CD14-positive monocyte (primary cell): Measurements from ENCODE around the gene PTPRN2. TPM values are rescaled to one million over a fixed set of nuclear protein-coding genes. Genes with fewer than 3 reads are reported as not detected.

ENCODE experiments used
- DNase-seq, 3 donors: peaks; one replicate each; pipeline ENCODE4 v3.0.0-alpha.2; 2011 to 2022
- H2AFZ ChIP-seq: 2 replicates; pipeline ENCODE4 v1.6.0; 2012; ENCODE audit warnings: mild to moderate bottlenecking, low read depth, low read length, inconsistent platforms; ENCODE audit not compliant: insufficient read depth, poor library complexity, severe bottlenecking
- H3K27ac ChIP-seq, 2 donors: 1 replicate in 1 of 2; 2 replicates in 1 of 2; pipeline ENCODE4 v1.5.1; 2012 to 2013; ENCODE audit warnings: low read length in 2 of 2, control low read depth in 1 of 2, inconsistent platforms in 1 of 2, low read depth in 1 of 2, mild to moderate bottlenecking in 1 of 2
- H3K27me3 ChIP-seq, 2 donors: one replicate each; pipeline versions ENCODE4 v1.6.0 to v1.6.1; 2011 to 2013; ENCODE audit warnings: low read length in 2 of 2; ENCODE audit not compliant: control insufficient read depth in 2 of 2, insufficient read depth in 2 of 2
- H3K36me3 ChIP-seq, 2 donors: replicated peaks in 1 of 2; 1 replicate in 1 of 2; 2 replicates in 1 of 2; pipeline versions ENCODE4 v1.5.1 to v1.6.1; 2012 to 2013; ENCODE audit warnings: low read length in 2 of 2, control low read depth in 1 of 2, inconsistent platforms in 1 of 2, mild to moderate bottlenecking in 1 of 2; ENCODE audit not compliant: insufficient read depth in 2 of 2, control insufficient read depth in 1 of 2
- H3K4me1 ChIP-seq, 2 donors: 1 replicate in 1 of 2; 2 replicates in 1 of 2; pipeline versions ENCODE4 v1.5.1 to v1.6.1; 2012 to 2013; ENCODE audit warnings: low read length in 2 of 2, control low read depth in 1 of 2, inconsistent platforms in 1 of 2, mild to moderate bottlenecking in 1 of 2, moderate library complexity in 1 of 2; ENCODE audit not compliant: insufficient read depth in 2 of 2, control insufficient read depth in 1 of 2
- H3K4me2 ChIP-seq: replicated peaks from 2 replicates; pipeline ENCODE3; 2012; ENCODE audit warnings: low read length, moderate library complexity, mild to moderate bottlenecking; ENCODE audit not compliant: poor library complexity, severe bottlenecking; ENCODE audit errors: extremely low read depth
- H3K4me3 ChIP-seq, 3 experiments: fragments of 200-600 bp in 1 of 3; sonication (generic) in 1 of 3; replicated peaks in 1 of 3; 1 replicate in 2 of 3; 2 replicates in 1 of 3; pipeline ENCODE4 v1.5.1; 2011 to 2013; ENCODE audit warnings: low read length in 3 of 3, mild to moderate bottlenecking in 3 of 3, control low read depth in 2 of 3, low read depth in 2 of 3, inconsistent platforms in 1 of 3, moderate library complexity in 1 of 3
- H3K79me2 ChIP-seq: 2 replicates; pipeline ENCODE4 v1.6.0; 2012; ENCODE audit warnings: mild to moderate bottlenecking, control low read depth, inconsistent platforms, low read length, moderate library complexity; ENCODE audit not compliant: insufficient read depth
- H3K9ac ChIP-seq: 2 replicates; pipeline ENCODE4 v1.6.0; 2017; ENCODE audit warnings: low read length, mild to moderate bottlenecking; ENCODE audit not compliant: insufficient read depth, poor library complexity, severe bottlenecking
- H3K9me3 ChIP-seq, 2 donors: replicated peaks in 1 of 2; 1 replicate in 1 of 2; 2 replicates in 1 of 2; pipeline versions ENCODE4 v1.5.1 to v1.6.1; 2012 to 2013; ENCODE audit warnings: low read length in 2 of 2, control low read depth in 1 of 2; ENCODE audit not compliant: control insufficient read depth in 1 of 2, insufficient read depth in 1 of 2
- H4K20me1 ChIP-seq: 2 replicates; pipeline ENCODE4 v1.6.0; 2012; ENCODE audit warnings: mild to moderate bottlenecking, low read length, control low read depth, moderate library complexity; ENCODE audit not compliant: insufficient read depth
- H3K27ac Mint-ChIP-seq, 7 donors: one replicate each; pipeline ENCODE4 v1.8.0; 2020; ENCODE audit warnings: mild to moderate bottlenecking in 7 of 7, mixed read lengths in 7 of 7, moderate library complexity in 6 of 7, inconsistent platforms in 2 of 7
- H3K27me3 Mint-ChIP-seq, 3 donors: one replicate each; pipeline ENCODE4 v1.8.0; 2021 to 2022; ENCODE audit warnings: low read depth in 3 of 3, mild to moderate bottlenecking in 3 of 3, mixed read lengths in 3 of 3, moderate library complexity in 3 of 3, inconsistent platforms in 1 of 3
- H3K36me3 Mint-ChIP-seq, 2 donors: one replicate each; pipeline ENCODE4 v1.8.0; 2020; ENCODE audit warnings: mixed read lengths in 2 of 2, inconsistent platforms in 1 of 2, mild to moderate bottlenecking in 1 of 2
- H3K4me1 Mint-ChIP-seq: one replicate; pipeline ENCODE4 v1.8.0; 2020; ENCODE audit warnings: mild to moderate bottlenecking, mixed read lengths
- H3K4me3 Mint-ChIP-seq, 2 donors: one replicate each; pipeline ENCODE4 v1.8.0; 2020; ENCODE audit warnings: mild to moderate bottlenecking in 2 of 2, mixed read lengths in 2 of 2, moderate library complexity in 1 of 2
- H3K9me3 Mint-ChIP-seq, 7 donors: one replicate each; pipeline ENCODE4 v1.8.0; 2020 to 2022; ENCODE audit warnings: mixed read lengths in 7 of 7, mild to moderate bottlenecking in 6 of 7, moderate library complexity in 6 of 7, inconsistent platforms in 2 of 7
- CTCF ChIP-seq: fragments of 200-600 bp; IDR thresholded peaks from one replicate; pipeline ENCODE4 v1.8.0; 2022; ENCODE audit warnings: antibody characterized with exemption, mild to moderate bottlenecking
- WGBS: methylation state at CpG from one replicate; pipeline ENCODE4 v1.1.5; 2013; ENCODE audit warnings: missing lambda C conversion rate; ENCODE audit not compliant: insufficient coverage; 5-methylcytosine and 5-hydroxymethylcytosine counted together
- intact Hi-C, 2 donors: fragments of 100-400 bp; cut with micrococcal nuclease; formaldehyde crosslinking; loops; one replicate each; pipeline versions ENCODE4 v1.15.0 to v1.15.1; 2023
- polyA plus RNA-seq, 3 donors: library from polyadenylated mRNA; depleted of rRNA in 1 of 3; unstranded in 2 of 3; stranded (reverse) in 1 of 3; fragments of 300-500 nt in 2 of 3; fragments of >200 nt in 1 of 3; fragmentation: Illumina TruSeq in 2 of 3; gene quantifications; 1 replicate in 2 of 3; 2 replicates in 1 of 3; pipeline ENCODE4 v1.2.3, GENCODE V29; 2012 to 2021

Gene PTPRN2
- polyA plus RNA-seq, 3 donors: 0.25 to 1.4 (median 0.97) TPM

GRCh38 chr7:157987906-157988305, 599.7 kb downstream of the PTPRN2 start:
- Histone ChIP-seq H3K9me3 (no peaks in the 10 kb centered on the region), H3K27ac (no peak overlapping the region), H3K4me1 (no peaks in the 10 kb centered on the region), H2AFZ (no peak overlapping the region), H3K36me3 (no peaks in the 10 kb centered on the region), H3K9ac (no peak overlapping the region), H3K27me3 (no peaks in the 10 kb centered on the region), H3K79me2 (no peaks in the 10 kb centered on the region), H3K4me3 (no peak overlapping the region), H3K4me2 (no peak overlapping the region), H4K20me1 (no peaks in the 10 kb centered on the region)
- Mint-ChIP-seq H3K9me3 (no peaks in the 10 kb centered on the region), H3K4me3 (no peak overlapping the region), H3K36me3 (no peaks in the 10 kb centered on the region), H3K27ac (peak overlapping the region in 1 of 7 donors; percentile 21), H3K27me3 (peaks cover 1 to 7% (median 5%) of the 10 kb centered on the region in 3 donors), H3K4me1 (no peaks in the 10 kb centered on the region)
- WGBS: 80% methylated on average over 7 of the region's 10 CpGs
- intact Hi-C loops: no loop called here
- TF ChIP-seq CTCF: no peak
- no peak for DNase-seq

- H3K36me3 Mint-ChIP-seq: no peaks in the 10 kb centered on the region
- Histone ChIP-seq H3K27me3 (no peaks in the 10 kb centered on the region), H2AFZ (no peak overlapping the region), H4K20me1 (no peaks in the 10 kb centered on the region), H3K27ac (no peak overlapping the region), H3K36me3 (no peaks in the 10 kb centered on the region), H3K9me3 (no peaks in the 10 kb centered on the region), H3K4me1 (no peaks in the 10 kb centered on the region), H3K4me2 (no peak overlapping the region), H3K4me3 (no peak overlapping the region), H3K79me2 (no peaks in the 10 kb centered on the region), H3K9ac (no peak overlapping the region)
- no peaks in the 10 kb centered on the region for H3K4me1 Mint-ChIP-seq
- intact Hi-C loops: no loop called here
- H3K9me3 Mint-ChIP-seq: no peaks in the 10 kb centered on the region
- peaks cover 0 to 7% (median 2%) of the 10 kb centered on the region in 3 donors for H3K27me3 Mint-ChIP-seq
- no peak overlapping the region for H3K27ac Mint-ChIP-seq
- no peak for TF ChIP-seq CTCF
- 83% methylated on average over 8 of the region's 12 CpGs for WGBS
- H3K4me3 Mint-ChIP-seq: no peak overlapping the region
- DNase-seq: no peak
Observed at GRCh38 chr7:157986051-157986450, 601.6 kb downstream of the PTPRN2 start.
